ENCODE measurements around the gene CCDC6.

GRCh38 chr10:59833810-59834209 lies 72.5 kb downstream of the CCDC6 start:
- TF ChIP-seq, protein P1, sequence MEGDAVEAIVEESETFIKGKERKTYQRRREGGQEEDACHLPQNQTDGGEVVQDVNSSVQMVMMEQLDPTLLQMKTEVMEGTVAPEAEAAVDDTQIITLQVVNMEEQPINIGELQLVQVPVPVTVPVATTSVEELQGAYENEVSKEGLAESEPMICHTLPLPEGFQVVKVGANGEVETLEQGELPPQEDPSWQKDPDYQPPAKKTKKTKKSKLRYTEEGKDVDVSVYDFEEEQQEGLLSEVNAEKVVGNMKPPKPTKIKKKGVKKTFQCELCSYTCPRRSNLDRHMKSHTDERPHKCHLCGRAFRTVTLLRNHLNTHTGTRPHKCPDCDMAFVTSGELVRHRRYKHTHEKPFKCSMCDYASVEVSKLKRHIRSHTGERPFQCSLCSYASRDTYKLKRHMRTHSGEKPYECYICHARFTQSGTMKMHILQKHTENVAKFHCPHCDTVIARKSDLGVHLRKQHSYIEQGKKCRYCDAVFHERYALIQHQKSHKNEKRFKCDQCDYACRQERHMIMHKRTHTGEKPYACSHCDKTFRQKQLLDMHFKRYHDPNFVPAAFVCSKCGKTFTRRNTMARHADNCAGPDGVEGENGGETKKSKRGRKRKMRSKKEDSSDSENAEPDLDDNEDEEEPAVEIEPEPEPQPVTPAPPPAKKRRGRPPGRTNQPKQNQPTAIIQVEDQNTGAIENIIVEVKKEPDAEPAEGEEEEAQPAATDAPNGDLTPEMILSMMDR (IDR thresholded peaks at IDR 0.05): no peak
- no peak for TF ChIP-seq POLR2A (IDR thresholded peaks at IDR 0.05)
